Spleen (tissue), 11 donors: ENCODE measurements around the gene DUSP5. TPM values are rescaled to one million over a fixed set of nuclear protein-coding genes. Genes with fewer than 3 reads are reported as not detected.
A peak's percentile ranks its signal among the peaks of the same experiment; 100 is the strongest.

ENCODE experiments used
- DNase-seq: peaks from one replicate; pipeline ENCODE4 v3.0.0-alpha.2; 2020
- H3K27ac ChIP-seq, 8 donors: fragments of 200-600 bp; sonication (generic) in 7 of 8; 1 replicate in 4 of 8; 2 replicates in 4 of 8; pipeline versions ENCODE4 v1.5.0 to v1.8.0; 2016 to 2021; ENCODE audit warnings: inconsistent platforms in 4 of 8, mild to moderate bottlenecking in 4 of 8, moderate library complexity in 1 of 8
- H3K27me3 ChIP-seq, 7 donors: fragments of 200-600 bp; sonication (generic) in 6 of 7; replicated peaks in 1 of 7; 1 replicate in 4 of 7; 2 replicates in 3 of 7; pipeline versions ENCODE4 v1.5.0 to v1.8.0; 2016 to 2021; ENCODE audit warnings: inconsistent platforms in 3 of 7, mild to moderate bottlenecking in 1 of 7
- H3K36me3 ChIP-seq, 6 donors: fragments of 200-600 bp; sonication (generic) in 5 of 6; 1 replicate in 4 of 6; 2 replicates in 2 of 6; pipeline versions ENCODE4 v1.5.0 to v1.8.0; 2016 to 2021; ENCODE audit warnings: inconsistent platforms in 2 of 6
- H3K4me1 ChIP-seq, 6 donors: fragments of 200-600 bp; sonication (generic) in 5 of 6; 1 replicate in 3 of 6; 2 replicates in 3 of 6; pipeline versions ENCODE4 v1.5.0 to v1.8.0; 2016 to 2021; ENCODE audit warnings: inconsistent platforms in 3 of 6
- H3K4me3 ChIP-seq, 8 donors: fragments of 200-600 bp; sonication (generic) in 7 of 8; 1 replicate in 4 of 8; 2 replicates in 4 of 8; pipeline versions ENCODE4 v1.5.0 to v1.8.0; 2016 to 2021; ENCODE audit warnings: inconsistent platforms in 4 of 8, mild to moderate bottlenecking in 4 of 8, moderate library complexity in 2 of 8
- H3K9me3 ChIP-seq, 8 donors: fragments of 200-600 bp; sonication (generic) in 7 of 8; 1 replicate in 4 of 8; 2 replicates in 4 of 8; pipeline versions ENCODE4 v1.5.0 to v1.8.0; 2016 to 2021; ENCODE audit warnings: inconsistent platforms in 4 of 8
- POLR2A ChIP-seq, 3 donors: fragments of 450-650 bp; IDR thresholded peaks; one replicate each; pipeline ENCODE4 v1.5.1; 2017; ENCODE audit warnings: antibody characterized with exemption in 3 of 3, mild to moderate bottlenecking in 1 of 3
- POLR2AphosphoS5 ChIP-seq, 3 donors: sonication (generic); formaldehyde crosslinking; IDR thresholded peaks; one replicate each; pipeline ENCODE4 v1.5.1; 2017; ENCODE audit warnings: antibody characterized with exemption in 3 of 3
- WGBS, 5 donors: extraction: QIAGEN DNeasy Blood & Tissue Kit in 3 of 5; methylation state at CpG; one replicate each; pipeline versions ENCODE4 v1.1.5 to v1.1.7; 2013 to 2018; 5-methylcytosine and 5-hydroxymethylcytosine counted together
- intact Hi-C: fragments of 100-400 bp; cut with DNase I; formaldehyde crosslinking; loops from one replicate; pipeline ENCODE4 v1.15.0; 2023; ENCODE audit warnings: low total_unique reads
- polyA plus RNA-seq, 3 donors: library from polyadenylated mRNA; stranded (reverse); fragments of 200-250 nt; gene quantifications; one replicate each; pipeline ENCODE4 v1.2.1, GENCODE V29; 2013
- total RNA-seq, 7 donors: library from RNA; depleted of rRNA in 3 of 7; stranded (reverse); fragments of >200 nt in 3 of 7; fragmentation: NEBNext Ultra II Directional in 4 of 7; extraction: Animal tissue kit (Norgen Biotek cat#: 25700) in 4 of 7; gene quantifications; one replicate each; pipeline versions ENCODE4 v1.1.0 to v1.2.1, GENCODE V29; 2016 to 2021
- TF ChIP-seq, protein P1 (sequence below), 11 experiments: fragments of 200-600 bp in 7 of 11; fragments of 450-650 bp in 4 of 11; sonication (generic) in 4 of 11; IDR thresholded peaks in 8 of 11; conservative IDR thresholded peaks in 3 of 11; 1 replicate in 7 of 11; 2 replicates in 4 of 11; pipeline versions ENCODE4 v1.4.0 to v1.8.0; 2016 to 2021; ENCODE audit warnings: antibody characterized with exemption in 11 of 11, inconsistent platforms in 4 of 11, mild to moderate bottlenecking in 1 of 11
- donor health status: healthy with polysubstance abuse.
- donor health status: DM: no; HTN: no; CAD: no; lungs with moderate emphysema.
- donor health status: DM: no; HTN: no; CAD: no.
- donor health status: Bipolar disorder and iron deficiency.
- donor health status: healthy.
- donor health status: DM: no; HTN: no; CAD: no.
- donor health status: DM: yes; HTN: yes; CAD: no.

The DUSP5 gene
- total and polyA plus RNA-seq, 10 donors, result 9.7 to 71.8 (median 30.6) TPM

DNA sequence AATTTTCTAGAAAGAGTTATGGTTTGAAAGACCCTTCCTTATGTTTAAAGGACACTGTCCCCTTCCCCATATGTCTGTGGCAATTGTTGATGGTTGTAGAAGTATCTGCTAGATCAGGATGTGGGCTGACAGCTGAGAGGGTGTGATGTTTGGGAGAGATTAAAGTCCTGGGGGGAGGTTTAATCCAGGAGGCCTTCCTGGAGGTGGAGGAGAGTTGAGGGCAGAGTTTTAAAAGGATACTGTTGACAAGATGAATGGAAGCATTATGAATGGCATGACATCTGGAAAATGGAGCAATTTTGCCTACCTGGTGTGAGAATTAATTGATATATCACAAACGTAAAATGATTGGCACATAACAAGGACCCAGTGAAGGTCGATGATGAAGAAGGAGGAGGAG lies 36.9 kb downstream of the DUSP5 start:
- Histone ChIP-seq H3K27ac (no peak overlapping the region), H3K27me3 (peaks cover 0 to 14% (median 0%) of the 10 kb centered on the region in 7 donors), H3K36me3 (no peaks in the 10 kb centered on the region), H3K9me3 (no peaks in the 10 kb centered on the region), H3K4me1 (peaks cover 7 to 57% (median 33%) of the 10 kb centered on the region in 6 donors), H3K4me3 (no peak overlapping the region)
- TF ChIP-seq, protein P1, sequence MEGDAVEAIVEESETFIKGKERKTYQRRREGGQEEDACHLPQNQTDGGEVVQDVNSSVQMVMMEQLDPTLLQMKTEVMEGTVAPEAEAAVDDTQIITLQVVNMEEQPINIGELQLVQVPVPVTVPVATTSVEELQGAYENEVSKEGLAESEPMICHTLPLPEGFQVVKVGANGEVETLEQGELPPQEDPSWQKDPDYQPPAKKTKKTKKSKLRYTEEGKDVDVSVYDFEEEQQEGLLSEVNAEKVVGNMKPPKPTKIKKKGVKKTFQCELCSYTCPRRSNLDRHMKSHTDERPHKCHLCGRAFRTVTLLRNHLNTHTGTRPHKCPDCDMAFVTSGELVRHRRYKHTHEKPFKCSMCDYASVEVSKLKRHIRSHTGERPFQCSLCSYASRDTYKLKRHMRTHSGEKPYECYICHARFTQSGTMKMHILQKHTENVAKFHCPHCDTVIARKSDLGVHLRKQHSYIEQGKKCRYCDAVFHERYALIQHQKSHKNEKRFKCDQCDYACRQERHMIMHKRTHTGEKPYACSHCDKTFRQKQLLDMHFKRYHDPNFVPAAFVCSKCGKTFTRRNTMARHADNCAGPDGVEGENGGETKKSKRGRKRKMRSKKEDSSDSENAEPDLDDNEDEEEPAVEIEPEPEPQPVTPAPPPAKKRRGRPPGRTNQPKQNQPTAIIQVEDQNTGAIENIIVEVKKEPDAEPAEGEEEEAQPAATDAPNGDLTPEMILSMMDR (IDR thresholded peaks at IDR 0.05 in 8 of 11, conservative IDR thresholded peaks at IDR 0.05 in 3 of 11), result no peak
- no peak for TF ChIP-seq POLR2A (IDR thresholded peaks at IDR 0.05)
- TF ChIP-seq POLR2AphosphoS5 (IDR thresholded peaks at IDR 0.05), result no peak
- no peak for DNase-seq
- intact Hi-C loops, result no loop called here
- 72 to 88% (median 80%) methylated on average over 2 of the region's 2 CpGs for WGBS, 5 donors

DNA sequence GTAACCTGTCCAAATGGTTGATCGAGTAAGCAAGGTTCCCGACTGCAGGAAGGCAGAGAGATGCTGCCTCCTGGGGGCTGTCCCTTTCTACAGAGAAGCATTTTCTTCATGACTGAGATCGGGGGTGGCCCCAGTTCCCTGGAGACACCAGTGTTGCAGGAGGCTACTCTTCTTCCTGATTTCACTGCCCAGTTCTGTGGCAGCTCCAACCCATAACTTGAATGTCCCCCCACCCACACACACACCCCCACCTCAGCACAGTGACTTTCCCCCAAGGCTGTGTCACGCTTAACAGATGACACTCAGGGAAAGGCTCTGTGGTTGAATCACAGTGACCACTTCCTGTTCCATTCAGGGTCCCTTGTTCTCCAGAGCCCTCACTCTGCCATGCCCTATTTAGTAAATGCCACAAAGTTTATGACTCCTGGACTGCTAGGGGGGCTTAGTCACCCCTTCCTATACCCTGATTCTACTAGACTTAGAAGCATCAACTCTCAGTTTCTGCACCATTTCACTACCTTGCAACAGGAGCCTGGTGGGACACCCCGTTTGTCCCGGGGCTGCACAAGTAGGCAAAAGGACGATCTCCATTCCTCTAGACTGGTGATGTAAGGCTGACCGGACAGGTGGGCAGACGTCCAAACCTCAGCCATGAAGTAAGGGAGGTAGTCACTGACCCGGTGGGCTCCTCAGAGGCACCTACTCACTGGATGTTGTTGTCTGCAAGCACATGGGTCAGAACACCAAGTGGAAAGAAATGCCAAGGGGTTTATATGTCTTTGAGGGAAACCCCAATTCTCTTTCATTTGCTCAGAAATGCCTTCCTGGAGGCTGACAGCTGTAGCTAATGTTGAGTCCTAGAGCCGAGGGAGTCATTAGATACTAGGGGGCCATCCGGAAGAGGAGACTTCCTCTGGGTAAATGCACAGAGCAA lies 38.5 kb downstream of the DUSP5 start:
- peaks cover 7 to 43% (median 21%) of the 10 kb centered on the region in 6 donors for H3K4me1 ChIP-seq
- no peaks in the 10 kb centered on the region for H3K36me3 ChIP-seq
- peak; percentile 76 for DNase-seq
- H3K9me3 ChIP-seq, result no peaks in the 10 kb centered on the region
- WGBS, 5 donors, result 36 to 51% (median 38%) methylated on average over 12 of the region's 12 CpGs
- no peak overlapping the region for H3K4me3 ChIP-seq
- peak overlapping the region in 1 of 8 donors; percentile 33 for H3K27ac ChIP-seq
- intact Hi-C loops, result no loop called here
- no peaks in the 10 kb centered on the region for H3K27me3 ChIP-seq
- TF ChIP-seq, protein P1 (IDR thresholded peaks at IDR 0.05 in 8 of 11, conservative IDR thresholded peaks at IDR 0.05 in 3 of 11), result peak in 7 of 11 experiments; percentile 16 to 34 (median 30)
- TF ChIP-seq POLR2AphosphoS5 (IDR thresholded peaks at IDR 0.05), result no peak
- no peak for TF ChIP-seq POLR2A (IDR thresholded peaks at IDR 0.05)

DNA sequence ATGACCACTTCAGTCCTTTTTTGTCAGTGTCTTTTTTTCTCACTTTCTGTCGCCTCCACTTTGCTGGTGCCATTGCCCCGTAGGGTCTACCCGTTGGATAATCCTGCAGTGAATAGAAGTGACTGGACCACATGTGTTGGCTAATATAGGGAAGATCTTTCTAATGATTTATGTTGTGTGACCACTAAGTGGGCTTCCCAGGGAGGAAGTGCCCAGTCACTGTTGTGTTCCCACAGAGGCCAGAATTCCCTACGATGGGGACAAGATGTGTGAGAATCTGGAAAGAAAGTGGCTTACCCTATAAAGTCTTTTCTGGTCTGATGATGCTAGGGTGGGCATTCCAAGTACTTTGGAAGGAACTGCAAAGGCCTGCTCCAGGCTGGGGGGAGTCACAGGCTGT lies 41.4 kb downstream of the DUSP5 start:
- no peak for DNase-seq
- Histone ChIP-seq H3K4me3 (no peak overlapping the region), H3K4me1 (peaks cover 7 to 36% (median 21%) of the 10 kb centered on the region in 6 donors), H3K36me3 (no peaks in the 10 kb centered on the region), H3K9me3 (no peaks in the 10 kb centered on the region), H3K27me3 (no peaks in the 10 kb centered on the region), H3K27ac (no peak overlapping the region)
- intact Hi-C loops, result no loop called here
- TF ChIP-seq POLR2AphosphoS5 (IDR thresholded peaks at IDR 0.05), result no peak
- TF ChIP-seq POLR2A (IDR thresholded peaks at IDR 0.05), result no peak
- TF ChIP-seq, protein P1 (IDR thresholded peaks at IDR 0.05 in 8 of 11, conservative IDR thresholded peaks at IDR 0.05 in 3 of 11), result no peak
- 88 to 97% (median 90%) methylated on average over 4 of the region's 4 CpGs for WGBS, 5 donors

DNA sequence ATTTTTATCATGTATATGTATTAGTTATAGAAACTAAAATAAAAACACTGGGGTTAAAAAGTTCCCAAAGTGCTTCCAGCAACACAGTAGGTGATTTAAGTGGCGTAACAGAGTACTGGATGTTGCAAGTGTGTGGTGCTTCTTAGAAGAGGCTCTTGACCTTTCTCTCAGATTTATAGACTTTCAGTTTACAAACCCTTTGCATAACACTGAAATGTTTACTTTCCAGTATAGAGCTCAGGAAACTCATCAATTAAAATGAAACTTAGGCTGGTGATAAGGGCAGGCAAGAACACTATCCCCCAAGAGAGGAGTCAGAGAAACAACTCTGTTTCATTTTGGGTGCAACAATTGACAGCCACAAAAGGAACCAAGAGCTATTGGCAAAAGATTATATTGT lies 42.3 kb downstream of the DUSP5 start:
- Histone ChIP-seq H3K36me3 (no peaks in the 10 kb centered on the region), H3K27ac (no peak overlapping the region), H3K9me3 (no peaks in the 10 kb centered on the region), H3K4me3 (no peak overlapping the region), H3K4me1 (peaks cover 7 to 36% (median 19%) of the 10 kb centered on the region in 6 donors), H3K27me3 (no peaks in the 10 kb centered on the region)
- intact Hi-C loops, result no loop called here
- no peak for TF ChIP-seq POLR2AphosphoS5 (IDR thresholded peaks at IDR 0.05)
- TF ChIP-seq, protein P1 (IDR thresholded peaks at IDR 0.05 in 8 of 11, conservative IDR thresholded peaks at IDR 0.05 in 3 of 11), result no peak
- no peak for TF ChIP-seq POLR2A (IDR thresholded peaks at IDR 0.05)
- no peak for DNase-seq
- 45 to 88% (median 87%) methylated on average over 1 of the region's 1 CpG for WGBS, 5 donors
